ENCODE data around the gene CAND1.

- no peak for TF ChIP-seq EZH2phosphoT487 (conservative IDR thresholded peaks at IDR 0.05; ENCODE audit: low read length)
- TF ChIP-seq, protein P1, sequence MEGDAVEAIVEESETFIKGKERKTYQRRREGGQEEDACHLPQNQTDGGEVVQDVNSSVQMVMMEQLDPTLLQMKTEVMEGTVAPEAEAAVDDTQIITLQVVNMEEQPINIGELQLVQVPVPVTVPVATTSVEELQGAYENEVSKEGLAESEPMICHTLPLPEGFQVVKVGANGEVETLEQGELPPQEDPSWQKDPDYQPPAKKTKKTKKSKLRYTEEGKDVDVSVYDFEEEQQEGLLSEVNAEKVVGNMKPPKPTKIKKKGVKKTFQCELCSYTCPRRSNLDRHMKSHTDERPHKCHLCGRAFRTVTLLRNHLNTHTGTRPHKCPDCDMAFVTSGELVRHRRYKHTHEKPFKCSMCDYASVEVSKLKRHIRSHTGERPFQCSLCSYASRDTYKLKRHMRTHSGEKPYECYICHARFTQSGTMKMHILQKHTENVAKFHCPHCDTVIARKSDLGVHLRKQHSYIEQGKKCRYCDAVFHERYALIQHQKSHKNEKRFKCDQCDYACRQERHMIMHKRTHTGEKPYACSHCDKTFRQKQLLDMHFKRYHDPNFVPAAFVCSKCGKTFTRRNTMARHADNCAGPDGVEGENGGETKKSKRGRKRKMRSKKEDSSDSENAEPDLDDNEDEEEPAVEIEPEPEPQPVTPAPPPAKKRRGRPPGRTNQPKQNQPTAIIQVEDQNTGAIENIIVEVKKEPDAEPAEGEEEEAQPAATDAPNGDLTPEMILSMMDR (IDR thresholded peaks at IDR 0.05; ENCODE audit: insufficient read depth, low read length, poor library complexity, severe bottlenecking): no peak
These were observed 30.8 kb downstream of the CAND1 start for GRCh38 chr12:67299926-67300325.
